Endothelial cell of umbilical vein (primary cell): Measurements from ENCODE around the gene UBE3D. TPM values are rescaled to one million over a fixed set of nuclear protein-coding genes. Genes with fewer than 3 reads are reported as not detected.
"Not testable (repeated sequence)": the region's sequence is repeated elsewhere in the genome, so short reads cannot be mapped to it uniquely, and the experiment has no call there.

Source experiments
- BruUV-seq: library from RNA; stranded (reverse); fragments of 400-500 nt; replicated peaks from 2 replicates; lab custom pipeline; 2021; lab: Mats Ljungman, UMichigan
- CTCF ChIA-PET: fragments of 300-600, 350-600 bp; sonication (Branson Sonifier 250); formaldehyde crosslinking; loops from one replicate; lab custom pipeline; 2021; ENCODE audit warnings: antibody characterized with exemption, inconsistent platforms; lab: Charles Lee
- POLR2A ChIA-PET: fragments of 300-600, 350-600 bp; sonication (Branson Sonifier 250); formaldehyde crosslinking; loops from one replicate; lab custom pipeline; 2021; ENCODE audit warnings: antibody characterized with exemption, inconsistent platforms; lab: Charles Lee
- DNase-seq: peaks from one replicate; pipeline ENCODE4 v3.0.0-alpha.2; 2011; ENCODE audit warnings: low read depth, low spot score
- FAIRE-seq: peaks from 2 replicates; lab custom pipeline; 2011; peaks lifted over from hg19 to GRCh38; lab: Jason Lieb, UNC
- H2AFZ ChIP-seq: 2 replicates; pipeline ENCODE4 v1.6.0; 2012; ENCODE audit warnings: low read depth, low read length, control low read depth, inconsistent platforms
- H3K27ac ChIP-seq: 2 replicates; pipeline ENCODE4 v1.5.1; 2011; ENCODE audit warnings: low read depth, mild to moderate bottlenecking, control low read depth, low read length, moderate library complexity; ENCODE audit not compliant: insufficient read depth
- H3K27me3 ChIP-seq, 2 experiments: 2 replicates each; pipeline versions ENCODE4 v1.6.0 to v1.6.1; 2011; ENCODE audit warnings: low read length in 2 of 2, mixed read lengths in 1 of 2; ENCODE audit not compliant: control insufficient read depth in 2 of 2, insufficient read depth in 2 of 2
- H3K36me3 ChIP-seq, 2 experiments: 2 replicates in 1 of 2; 3 replicates in 1 of 2; pipeline ENCODE4 v1.5.1; 2011; ENCODE audit warnings: low read length in 2 of 2, mild to moderate bottlenecking in 1 of 2, moderate library complexity in 1 of 2; ENCODE audit not compliant: control insufficient read depth in 2 of 2, insufficient read depth in 2 of 2; ENCODE audit errors: extremely low read depth in 1 of 2
- H3K4me1 ChIP-seq: 3 replicates; pipeline ENCODE4 v1.5.1; 2011; ENCODE audit warnings: mild to moderate bottlenecking, low read length; ENCODE audit not compliant: control insufficient read depth, insufficient read depth; ENCODE audit errors: extremely low read depth
- H3K4me2 ChIP-seq: 2 replicates; pipeline ENCODE4 v1.6.1; 2011; ENCODE audit warnings: low read length, control low read depth, mixed read lengths; ENCODE audit not compliant: insufficient read depth
- H3K4me3 ChIP-seq, 3 experiments: fragments of 200-600 bp in 1 of 3; sonication (generic), shearing (Covaris generic) in 1 of 3; replicated peaks in 1 of 3; 2 replicates each; pipeline ENCODE4 v1.5.1; 2011 to 2016; ENCODE audit warnings: control low read depth in 3 of 3, low read length in 3 of 3, mild to moderate bottlenecking in 2 of 3, inconsistent platforms in 1 of 3, low read depth in 1 of 3, moderate library complexity in 1 of 3; ENCODE audit not compliant: insufficient read depth in 1 of 3
- H3K79me2 ChIP-seq: 2 replicates; pipeline ENCODE4 v1.6.0; 2012; ENCODE audit warnings: low read length, inconsistent platforms; ENCODE audit not compliant: control insufficient read depth, insufficient read depth
- H3K9ac ChIP-seq: replicated peaks from 2 replicates; pipeline ENCODE3; 2011; ENCODE audit warnings: low read length, control low read depth; ENCODE audit not compliant: insufficient read depth; ENCODE audit errors: extremely low read depth
- H3K9me1 ChIP-seq: replicated peaks from 3 replicates; pipeline ENCODE4 v1.6.0; 2011; ENCODE audit warnings: mild to moderate bottlenecking, low read length; ENCODE audit not compliant: control insufficient read depth, insufficient read depth; ENCODE audit errors: extremely low read depth
- H3K9me3 ChIP-seq: replicated peaks from 2 replicates; pipeline ENCODE4 v1.5.1; 2012; ENCODE audit warnings: low read length, inconsistent platforms; ENCODE audit not compliant: control insufficient read depth, insufficient read depth
- H4K20me1 ChIP-seq: replicated peaks from 2 replicates; pipeline ENCODE3; 2011; ENCODE audit warnings: mild to moderate bottlenecking, low read length; ENCODE audit not compliant: control insufficient read depth, insufficient read depth; ENCODE audit errors: extremely low read depth
- FOS ChIP-seq: IDR thresholded peaks from 2 replicates; pipeline ENCODE4 v1.6.1; 2011; ENCODE audit warnings: mild to moderate bottlenecking, low read length, moderate library complexity, borderline replicate concordance; ENCODE audit not compliant: insufficient read depth
- JUN ChIP-seq: IDR thresholded peaks from 2 replicates; pipeline ENCODE4 v1.6.1; 2011; ENCODE audit warnings: borderline replicate concordance, low read depth; ENCODE audit not compliant: insufficient read length, insufficient read depth
- dilution Hi-C: fragments of 300-500 bp; cut with MboI; formaldehyde crosslinking; loops from one replicate; pipeline ENCODE4 v1.15.0; 2019; ENCODE audit warnings: low sequenced_read_pairs; ENCODE audit not compliant: extremely low pct_ligation_motif_present
- intact Hi-C: fragments of 100-400 bp; cut with micrococcal nuclease; formaldehyde crosslinking; loops from one replicate; pipeline ENCODE4 v1.10.0; 2022
- polyA plus RNA-seq, 4 experiments: library from polyadenylated mRNA; depleted of rRNA in 3 of 4; stranded (reverse) in 3 of 4; unstranded in 1 of 4; fragments of >200 nt; gene quantifications; 2 replicates each; pipeline versions ENCODE4 v1.2.1 to v1.2.3, GENCODE V29; 2011 to 2012; ENCODE audit warnings: missing spikeins in 1 of 4
- total RNA-seq: library from RNA; stranded (reverse); gene quantifications from 2 replicates; pipeline ENCODE4 v1.2.3, GENCODE V29; 2021

Gene UBE3D
- total and polyA plus RNA-seq, 2 donors (not counting 3 experiments of a cell fraction or from before 2014, with no cell fraction given), result 1.9 to 6.2 TPM

DNA sequence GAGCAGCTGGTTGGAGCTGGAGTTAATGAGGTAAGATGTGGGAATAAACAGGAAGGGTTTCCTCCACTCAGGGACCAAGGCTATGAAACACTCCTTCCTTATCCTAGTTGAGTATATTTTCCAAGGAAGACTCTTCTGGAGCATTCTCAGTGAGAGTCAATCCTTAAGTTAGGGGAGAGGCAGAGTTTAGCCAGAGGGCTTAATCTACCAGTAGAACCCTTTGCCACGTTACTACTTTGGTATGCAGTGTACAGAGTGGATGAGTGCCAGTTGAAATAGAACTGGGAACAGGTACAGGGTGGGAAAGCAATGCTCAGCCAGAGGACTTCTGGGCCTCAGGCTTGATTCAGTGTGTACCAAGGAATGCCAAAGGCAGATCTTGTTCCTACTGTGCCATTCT lies 114.3 kb downstream of the UBE3D start:
- BruUV-seq, result no TSS peak
- H3K27me3 ChIP-seq, result no peaks in the 10 kb centered on the region

DNA sequence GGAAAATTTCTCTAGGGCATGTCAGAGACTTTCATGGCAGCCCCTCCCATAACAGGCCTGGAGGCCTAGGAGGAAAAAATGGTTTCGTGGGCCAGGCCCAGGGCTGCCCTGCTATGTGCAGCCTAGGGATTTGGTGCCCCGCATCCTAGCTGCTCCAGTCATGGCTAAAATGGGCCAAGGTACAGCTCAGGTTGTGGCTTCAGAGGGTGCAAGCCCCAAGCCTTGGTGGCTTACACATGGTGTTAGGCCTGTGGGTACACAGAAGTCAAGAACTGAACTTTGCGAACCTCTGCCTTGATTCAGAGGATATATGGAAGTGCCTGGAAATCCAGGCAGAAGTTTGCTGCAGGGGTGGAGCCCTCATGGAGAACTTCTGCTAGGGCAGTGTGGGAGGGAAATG lies 134.7 kb downstream of the UBE3D start:
- H3K4me3 ChIP-seq, intact Hi-C loops, H3K9ac ChIP-seq, H3K9me3 ChIP-seq, FAIRE-seq, H3K9me1 ChIP-seq, H3K4me1 ChIP-seq, BruUV-seq, H3K79me2 ChIP-seq, POLR2A ChIA-PET, H2AFZ ChIP-seq, CTCF ChIA-PET, H4K20me1 ChIP-seq, H3K27me3 ChIP-seq, dilution Hi-C loops, H3K36me3 ChIP-seq, H3K4me2 ChIP-seq, H3K27ac ChIP-seq, DNase-seq: not testable (repeated sequence)

More for the DNA sequence above, 114.3 kb downstream of the UBE3D start:
- no peak overlapping the region for H3K4me2 ChIP-seq
- no peak for DNase-seq
- no peaks in the 10 kb centered on the region for H3K9me3 ChIP-seq
- H3K9ac ChIP-seq, result no peak overlapping the region
- TF ChIP-seq JUN (no peak), FOS (no peak)
- no peaks in the 10 kb centered on the region for H4K20me1 ChIP-seq
- H3K4me1 ChIP-seq, result no peaks in the 10 kb centered on the region
- FAIRE-seq, result no peak
- dilution Hi-C loops (no loop called here), intact Hi-C loops (no loop called here)
- no peaks in the 10 kb centered on the region for H3K79me2 ChIP-seq
- H3K27ac ChIP-seq, result no peak overlapping the region
- no peak overlapping the region for H3K4me3 ChIP-seq
- no peaks in the 10 kb centered on the region for H3K9me1 ChIP-seq
- CTCF ChIA-PET, result no interaction called here
- POLR2A ChIA-PET, result no interaction called here
- H2AFZ ChIP-seq, result no peak overlapping the region
- peaks cover 0 to 2% of the 10 kb centered on the region in 2 experiments for H3K36me3 ChIP-seq
